Measurements from ENCODE around the gene SPIB. TPM values are rescaled to one million over a fixed set of nuclear protein-coding genes. Genes with fewer than 3 reads are reported as not detected.

SPIB gene
- total RNA-seq, 2 experiments from 2014 or later, result 0.57 to 0.96 TPM

- POLR2A ChIA-PET, result interaction anchor here (0.7 kb wide), 1 partner anchor 161 kb away, joined by 5 read pairs; no protein-coding TSS in a partner anchor
- CTCF ChIA-PET, result interaction anchor here (0.7 to 2.1 kb wide), 6 partner anchors 16 to 69 kb away, joined by 4 to 6 read pairs (median 4); no protein-coding TSS in a partner anchor
Measured at GRCh38 chr19:50414864-50415660, 3.7 kb upstream of the SPIB start.

GRCh38 chr19:50415661-50416033 lies 3.1 kb upstream of the SPIB start:
- ChIA-PET POLR2A (interaction anchor here (0.7 kb wide), 1 partner anchor 162 kb away, joined by 5 read pairs; no protein-coding TSS in a partner anchor), CTCF (interaction anchor here (0.7 to 2.1 kb wide), 6 partner anchors 15 to 69 kb away, joined by 4 to 6 read pairs (median 4); no protein-coding TSS in a partner anchor)

- ChIA-PET CTCF (interaction anchor here (1.4 kb wide), 1 partner anchor 44 kb away, joined by 5 read pairs; no protein-coding TSS in a partner anchor), POLR2A (no interaction called here)
Measured at GRCh38 chr19:50416034-50416977, 2.4 kb upstream of the SPIB start.

GRCh38 chr19:50417111-50418081 lies 1.3 kb upstream of the SPIB start:
- ChIA-PET CTCF (no interaction called here), POLR2A (no interaction called here)

- ChIA-PET POLR2A (no interaction called here), CTCF (no interaction called here)
Measured at GRCh38 chr19:50419022-50419579, 363 bp downstream of the SPIB start.

- POLR2A ChIA-PET, result no interaction called here
- CTCF ChIA-PET, result no interaction called here
Measured at GRCh38 chr19:50419580-50420035, 870 bp downstream of the SPIB start.

GRCh38 chr19:50420127-50420526 lies 1.4 kb downstream of the SPIB start:
- CTCF ChIA-PET, result interaction anchor here (1.8 kb wide), 1 partner anchor 63 kb away, joined by 5 read pairs; no protein-coding TSS in a partner anchor
- POLR2A ChIA-PET, result no interaction called here

GRCh38 chr19:50420808-50421207 lies 2.1 kb downstream of the SPIB start:
- ChIA-PET CTCF (interaction anchor here (0.6 to 1.8 kb wide), 2 partner anchors 64 to 183 kb away, joined by 3 to 5 read pairs; no protein-coding TSS in a partner anchor), POLR2A (no interaction called here)

GRCh38 chr19:50422397-50423278 lies 3.9 kb downstream of the SPIB start:
- POLR2A ChIA-PET, result no interaction called here
- CTCF ChIA-PET, result no interaction called here

GRCh38 chr19:50423279-50424113 lies 4.8 kb downstream of the SPIB start:
- ChIA-PET CTCF (no interaction called here), POLR2A (no interaction called here)

- ChIA-PET CTCF (no interaction called here), POLR2A (no interaction called here)
Measured at GRCh38 chr19:50425581-50425980, 6.8 kb downstream of the SPIB start.

- POLR2A ChIA-PET, result no interaction called here
- CTCF ChIA-PET, result interaction anchor here (0.7 kb wide), 1 partner anchor 73 kb away, joined by 3 read pairs; no protein-coding TSS in a partner anchor
Measured at GRCh38 chr19:50427318-50427925, 8.7 kb downstream of the SPIB start.

GRCh38 chr19:50427997-50428425 lies 9.3 kb downstream of the SPIB start:
- ChIA-PET CTCF (interaction anchor here (0.7 kb wide), 1 partner anchor 73 kb away, joined by 3 read pairs; no protein-coding TSS in a partner anchor), POLR2A (no interaction called here)

- ChIA-PET POLR2A (no interaction called here), CTCF (no interaction called here)
Measured at GRCh38 chr19:50428772-50429463, 10.2 kb downstream of the SPIB start.

GRCh38 chr19:50430888-50431342 lies 12.2 kb downstream of the SPIB start:
- ChIA-PET CTCF (interaction anchor here (0.9 kb wide), 1 partner anchor 16 kb away, joined by 4 read pairs; no protein-coding TSS in a partner anchor), POLR2A (no interaction called here)
